GM12878 (cell line): ENCODE measurements around the gene METTL8. TPM values are rescaled to one million over a fixed set of nuclear protein-coding genes. Genes with fewer than 3 reads are reported as not detected.

Experiments used
- ATAC-seq: fragments of 200-7000 bp; cut with Tn5 transposase; 3 replicates; pipeline ENCODE4 v1.9.1; 2020; ENCODE audit warnings: mild to moderate bottlenecking, moderate library complexity
- BruUV-seq: library from RNA; stranded (reverse); fragments of 400-500 nt; replicated peaks from 2 replicates; lab custom pipeline; 2021; lab: Mats Ljungman, UMichigan
- CTCF ChIA-PET: fragments of 300-600 bp; sonication (Branson Sonifier 250); formaldehyde crosslinking; extraction: SDS; loops from one replicate; lab custom pipeline; 2021; ENCODE audit warnings: inconsistent platforms; lab: Yijun Ruan, JAX
- POLR2A ChIA-PET: fragments of 350-600 bp; formaldehyde crosslinking; extraction: SDS; loops from one replicate; lab custom pipeline; 2021; ENCODE audit warnings: inconsistent platforms; lab: Charles Lee
- RAD21 ChIA-PET: fragments of 300-600 bp; sonication (Branson Sonifier 250); formaldehyde crosslinking; loops from one replicate; lab custom pipeline; 2023; ENCODE audit warnings: antibody characterized with exemption; ENCODE audit not compliant: unreplicated experiment; lab: Charles Lee
- SMC1A ChIA-PET: fragments of 300-600 bp; sonication (Branson Sonifier 250); formaldehyde crosslinking; loops from one replicate; lab custom pipeline; 2023; ENCODE audit not compliant: unreplicated experiment, uncharacterized antibody; lab: Charles Lee
- DNase-seq: peaks from one replicate; pipeline ENCODE4 v3.0.0-alpha.2; 2011; ENCODE audit warnings: low read depth, low spot score
- FAIRE-seq: peaks from 3 replicates; lab custom pipeline; 2011; peaks lifted over from hg19 to GRCh38; lab: Jason Lieb, UNC
- H2AFZ ChIP-seq: 2 replicates; pipeline ENCODE4 v1.6.0; 2011; ENCODE audit warnings: low read depth, low read length, control low read depth; ENCODE audit not compliant: control insufficient read depth
- H3K27ac ChIP-seq: 2 replicates; pipeline ENCODE4 v1.5.1; 2011; ENCODE audit warnings: control low read depth; ENCODE audit not compliant: control insufficient read depth, insufficient read depth
- H3K27me3 ChIP-seq, 2 experiments: replicated peaks in 1 of 2; 2 replicates each; pipeline versions ENCODE4 v1.6.0 to v1.6.1; 2011; ENCODE audit warnings: low read length in 1 of 2; ENCODE audit not compliant: control insufficient read depth in 2 of 2, insufficient read depth in 2 of 2
- H3K36me3 ChIP-seq, 2 experiments: 2 replicates each; pipeline ENCODE4 v1.5.1; 2011; ENCODE audit warnings: low read length in 1 of 2; ENCODE audit not compliant: control insufficient read depth in 2 of 2, insufficient read depth in 2 of 2
- H3K4me1 ChIP-seq: 2 replicates; pipeline ENCODE4 v1.6.1; 2011; ENCODE audit warnings: mild to moderate bottlenecking, low read length, moderate library complexity, mixed read lengths; ENCODE audit not compliant: control insufficient read depth, insufficient read depth
- H3K4me2 ChIP-seq: 2 replicates; pipeline ENCODE4 v1.6.0; 2011; ENCODE audit warnings: control low read depth; ENCODE audit not compliant: control insufficient read depth, insufficient read depth
- H3K4me3 ChIP-seq: fragments of 200-600 bp; sonication (generic); 2 replicates; pipeline ENCODE4 v1.5.1; 2016
- H3K79me2 ChIP-seq: 2 replicates; pipeline ENCODE4 v1.6.0; 2011; ENCODE audit warnings: low read length; ENCODE audit not compliant: control insufficient read depth, insufficient read depth
- H3K9ac ChIP-seq: 2 replicates; pipeline ENCODE4 v1.8.0; 2011; ENCODE audit warnings: low read length, control low read depth, mixed read lengths; ENCODE audit not compliant: control insufficient read depth, insufficient read depth
- H3K9me3 ChIP-seq: replicated peaks from 3 replicates; pipeline ENCODE4 v1.5.1; 2011; ENCODE audit warnings: mild to moderate bottlenecking, low read length; ENCODE audit not compliant: control insufficient read depth, insufficient read depth
- H4K20me1 ChIP-seq: 2 replicates; pipeline ENCODE4 v1.6.0; 2011; ENCODE audit not compliant: control insufficient read depth, insufficient read depth
- BHLHE40 ChIP-seq, 2 experiments: fragments of 450-650 bp in 1 of 2; IDR thresholded peaks; 2 replicates each; pipeline ENCODE4 v1.6.1; 2011 to 2017; ENCODE audit warnings: low read depth in 2 of 2, borderline replicate concordance in 1 of 2, improper control_type of control experiment in 1 of 2, low read length in 1 of 2, mild to moderate bottlenecking in 1 of 2
- CEBPB ChIP-seq, 2 experiments: fragments of 150-350 bp in 1 of 2; IDR thresholded peaks; 2 replicates each; pipeline ENCODE4 v1.6.1; 2012 to 2014; ENCODE audit warnings: low read depth in 2 of 2, low read length in 2 of 2, borderline replicate concordance in 1 of 2, inconsistent platforms in 1 of 2
- EZH2 ChIP-seq: IDR thresholded peaks from 2 replicates; pipeline ENCODE4 v1.6.1; 2012; ENCODE audit warnings: low read depth, mild to moderate bottlenecking, control low read depth, inconsistent platforms, low read length, borderline replicate concordance; ENCODE audit not compliant: control insufficient read depth
- HDGF ChIP-seq: fragments of 450-650 bp; IDR thresholded peaks from 2 replicates; pipeline ENCODE4 v1.6.1; 2016; ENCODE audit warnings: antibody characterized with exemption
- MEF2A ChIP-seq: IDR thresholded peaks from 2 replicates; pipeline ENCODE4 v1.6.1; 2011; ENCODE audit warnings: low read depth, mild to moderate bottlenecking, low read length, moderate library complexity; ENCODE audit not compliant: insufficient read depth
- NR2C1 ChIP-seq: fragments of 450-650 bp; IDR thresholded peaks from 2 replicates; pipeline ENCODE4 v1.6.1; 2017; ENCODE audit warnings: antibody characterized with exemption, mild to moderate bottlenecking, moderate library complexity
- NR2F1 ChIP-seq: fragments of 450-650 bp; conservative IDR thresholded peaks from 2 replicates; pipeline ENCODE4 v1.6.1; 2017; ENCODE audit warnings: mild to moderate bottlenecking
- NRF1 ChIP-seq: conservative IDR thresholded peaks from 2 replicates; pipeline ENCODE4 v1.6.1; 2011; ENCODE audit warnings: mild to moderate bottlenecking, low read depth, low read length, improper control_type of control experiment
- POLR2AphosphoS5 ChIP-seq: IDR thresholded peaks from 2 replicates; pipeline ENCODE4 v1.6.1; 2011; ENCODE audit warnings: mild to moderate bottlenecking, low read length, inconsistent platforms
- RB1 ChIP-seq: fragments of 450-650 bp; formaldehyde crosslinking; IDR thresholded peaks from 2 replicates; pipeline ENCODE4 v1.6.1; 2017; ENCODE audit warnings: mild to moderate bottlenecking, borderline replicate concordance
- RELA ChIP-seq: fragments of 450-650 bp; IDR thresholded peaks from 2 replicates; pipeline ENCODE4 v1.8.0; 2014; ENCODE audit warnings: borderline replicate concordance; ENCODE audit not compliant: partially characterized antibody
- STAT1 ChIP-seq: fragments of 450-650 bp; conservative IDR thresholded peaks from 2 replicates; pipeline ENCODE4 v1.6.1; 2014; ENCODE audit warnings: antibody characterized with exemption, mild to moderate bottlenecking
- TCF7 ChIP-seq: IDR thresholded peaks from 2 replicates; pipeline ENCODE4 v1.6.1; 2014; ENCODE audit warnings: antibody characterized with exemption, borderline replicate concordance
- ZBED1 ChIP-seq: IDR thresholded peaks from 2 replicates; pipeline ENCODE4 v1.6.1; 2016; ENCODE audit warnings: borderline replicate concordance
- ZSCAN29 ChIP-seq: fragments of 450-650 bp; IDR thresholded peaks from 2 replicates; pipeline ENCODE4 v1.6.1; 2017; ENCODE audit warnings: mild to moderate bottlenecking, moderate library complexity
- WGBS: methylation state at CpG from one replicate; pipeline ENCODE4 v1.1.6; 2016; ENCODE audit warnings: low lambda C conversion rate; ENCODE audit not compliant: insufficient replicate concordance, insufficient coverage; ENCODE audit errors: missing lambda C conversion rate; 5-methylcytosine and 5-hydroxymethylcytosine counted together
- in situ Hi-C: fragments of 300-500 bp; cut with MboI; formaldehyde crosslinking; loops from 9 replicates; pipeline ENCODE4 v1.14.3; 2018; ENCODE audit warnings: mixed read lengths
- intact Hi-C: fragments of 100-400 bp; cut with micrococcal nuclease; formaldehyde crosslinking; loops from one replicate; pipeline ENCODE4 v1.14.2; 2022; ENCODE audit not compliant: unreplicated experiment
- polyA plus RNA-seq, 11 experiments: library from polyadenylated mRNA; depleted of rRNA in 4 of 11; unstranded in 6 of 11; stranded (reverse) in 5 of 11; fragments of >200 nt; fragmentation: Nextera tagmentation in 4 of 11; fragmentation: Illumina TruSeq in 1 of 11; extraction: Ambion mirVana in 4 of 11; extraction: Trizol in 1 of 11; gene quantifications; 1 replicate in 1 of 11; 2 replicates in 10 of 11; pipeline versions ENCODE4 v1.2.1 to v1.2.3, GENCODE V29; 2011 to 2016; ENCODE audit warnings: inconsistent platforms in 2 of 11, missing spikeins in 2 of 11, low read depth in 1 of 11
- total RNA-seq, 4 experiments: library from RNA; depleted of rRNA in 3 of 4; stranded (reverse); fragments of >200 nt in 3 of 4; fragmentation: Illumina TruSeq in 1 of 4; extraction: Trizol in 1 of 4; gene quantifications; 2 replicates each; pipeline versions ENCODE4 v1.2.1 to v1.2.3, GENCODE V29; 2013 to 2021
- TF ChIP-seq, protein P1 (sequence below): IDR thresholded peaks from 2 replicates; pipeline ENCODE4 v1.6.1; 2012; ENCODE audit warnings: mild to moderate bottlenecking, low read depth, low read length
- TF ChIP-seq, protein P2 (sequence below): fragments of 450-650 bp; IDR thresholded peaks from 2 replicates; pipeline ENCODE4 v1.6.1; 2017; ENCODE audit warnings: antibody characterized with exemption, mild to moderate bottlenecking, moderate library complexity

The METTL8 gene
- total and polyA plus RNA-seq, 10 of the 15 experiments (the other 5 are each of a cell fraction or from before 2014, with no cell fraction given): 30.8 to 96.3 (median 51.5) TPM

DNA sequence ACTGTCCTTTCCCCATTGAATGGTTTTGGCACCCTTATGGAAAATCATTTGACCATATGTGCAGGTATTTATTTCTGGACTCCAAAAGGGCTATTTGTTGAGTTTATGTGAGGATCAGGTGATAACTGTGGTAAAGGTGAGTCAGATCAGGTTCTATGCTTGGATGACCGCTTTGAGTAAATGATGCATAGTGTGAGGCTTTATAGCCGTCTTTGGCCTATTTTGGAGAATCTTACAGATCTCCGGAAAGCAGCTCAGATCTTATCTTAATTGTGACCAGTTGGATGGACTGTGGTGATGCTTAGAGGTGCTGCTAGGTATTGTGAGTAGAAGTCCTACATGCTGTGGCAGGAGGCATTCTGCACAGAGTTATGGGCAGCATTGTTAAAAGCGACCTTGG, 126.2 kb downstream of the METTL8 start (continued):
- TF ChIP-seq, protein P1, sequence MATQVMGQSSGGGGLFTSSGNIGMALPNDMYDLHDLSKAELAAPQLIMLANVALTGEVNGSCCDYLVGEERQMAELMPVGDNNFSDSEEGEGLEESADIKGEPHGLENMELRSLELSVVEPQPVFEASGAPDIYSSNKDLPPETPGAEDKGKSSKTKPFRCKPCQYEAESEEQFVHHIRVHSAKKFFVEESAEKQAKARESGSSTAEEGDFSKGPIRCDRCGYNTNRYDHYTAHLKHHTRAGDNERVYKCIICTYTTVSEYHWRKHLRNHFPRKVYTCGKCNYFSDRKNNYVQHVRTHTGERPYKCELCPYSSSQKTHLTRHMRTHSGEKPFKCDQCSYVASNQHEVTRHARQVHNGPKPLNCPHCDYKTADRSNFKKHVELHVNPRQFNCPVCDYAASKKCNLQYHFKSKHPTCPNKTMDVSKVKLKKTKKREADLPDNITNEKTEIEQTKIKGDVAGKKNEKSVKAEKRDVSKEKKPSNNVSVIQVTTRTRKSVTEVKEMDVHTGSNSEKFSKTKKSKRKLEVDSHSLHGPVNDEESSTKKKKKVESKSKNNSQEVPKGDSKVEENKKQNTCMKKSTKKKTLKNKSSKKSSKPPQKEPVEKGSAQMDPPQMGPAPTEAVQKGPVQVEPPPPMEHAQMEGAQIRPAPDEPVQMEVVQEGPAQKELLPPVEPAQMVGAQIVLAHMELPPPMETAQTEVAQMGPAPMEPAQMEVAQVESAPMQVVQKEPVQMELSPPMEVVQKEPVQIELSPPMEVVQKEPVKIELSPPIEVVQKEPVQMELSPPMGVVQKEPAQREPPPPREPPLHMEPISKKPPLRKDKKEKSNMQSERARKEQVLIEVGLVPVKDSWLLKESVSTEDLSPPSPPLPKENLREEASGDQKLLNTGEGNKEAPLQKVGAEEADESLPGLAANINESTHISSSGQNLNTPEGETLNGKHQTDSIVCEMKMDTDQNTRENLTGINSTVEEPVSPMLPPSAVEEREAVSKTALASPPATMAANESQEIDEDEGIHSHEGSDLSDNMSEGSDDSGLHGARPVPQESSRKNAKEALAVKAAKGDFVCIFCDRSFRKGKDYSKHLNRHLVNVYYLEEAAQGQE: no peak
- TF ChIP-seq NR2F1 (no peak), TCF7 (peak; percentile 97), NR2C1 (no peak), MEF2A (peak; percentile 87), EZH2 (no peak), POLR2AphosphoS5 (no peak), NRF1 (no peak), BHLHE40 (IDR thresholded peaks at IDR 0.05; ENCODE audit: borderline replicate concordance in 1 of 2, low read depth in 2 of 2, low read length in 1 of 2) (peak in 1 of 2 experiments; percentile 35; a peak in 1 of 4 replicates)

DNA sequence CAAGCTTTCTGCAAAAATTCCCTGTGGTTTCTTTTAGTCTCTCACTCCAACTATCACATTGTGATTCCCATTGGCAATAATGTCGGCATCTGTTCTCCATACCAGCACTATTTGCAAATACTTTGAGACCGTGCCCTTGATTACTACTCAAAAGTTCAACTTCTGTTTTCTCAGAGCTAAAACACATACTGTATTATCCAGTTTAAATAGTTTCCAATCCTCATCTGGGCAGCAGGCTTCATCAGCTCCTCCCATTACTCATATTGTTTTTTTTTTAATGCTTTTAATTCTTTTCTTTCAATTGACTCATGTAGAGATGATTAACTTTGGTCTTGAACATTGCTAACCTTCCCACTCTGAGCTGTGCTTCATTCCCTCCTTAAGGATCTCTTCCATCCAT, 135.8 kb downstream of the METTL8 start:
- 93% methylated on average over 2 of the region's 2 CpGs for WGBS
- POLR2A ChIA-PET: no interaction called here
- FAIRE-seq (no peak), ATAC-seq (no peak), DNase-seq (no peak)
- SMC1A ChIA-PET: interaction anchor here (1.4 to 2.1 kb wide), 3 partner anchors 10 to 140 kb away, joined by 3 to 5 read pairs (median 4); no protein-coding TSS in a partner anchor
- no peaks in the 10 kb centered on the region for H3K4me1 ChIP-seq
- no peak overlapping the region for H3K4me2 ChIP-seq
- H3K27me3 ChIP-seq: no peaks in the 10 kb centered on the region
- H2AFZ ChIP-seq: no peak overlapping the region
- in situ Hi-C loops: no loop called here
- no TSS peak for BruUV-seq
- H3K36me3 ChIP-seq: no peaks in the 10 kb centered on the region
- CTCF ChIA-PET: no interaction called here
- H3K9me3 ChIP-seq: no peaks in the 10 kb centered on the region
- H3K4me3 ChIP-seq: no peak overlapping the region
- no peak overlapping the region for H3K9ac ChIP-seq
- H4K20me1 ChIP-seq: no peaks in the 10 kb centered on the region
- H3K27ac ChIP-seq: no peak overlapping the region
- intact Hi-C loops: no loop called here
- RAD21 ChIA-PET: no interaction called here
- no peaks in the 10 kb centered on the region for H3K79me2 ChIP-seq
- TF ChIP-seq ZSCAN29: no peak
- no peak for TF ChIP-seq CEBPB (IDR thresholded peaks at IDR 0.05; ENCODE audit: borderline replicate concordance in 1 of 2, low read depth in 2 of 2, low read length in 2 of 2)
- TF ChIP-seq ZBED1: no peak
- no peak for TF ChIP-seq RELA
- TF ChIP-seq, protein P2, sequence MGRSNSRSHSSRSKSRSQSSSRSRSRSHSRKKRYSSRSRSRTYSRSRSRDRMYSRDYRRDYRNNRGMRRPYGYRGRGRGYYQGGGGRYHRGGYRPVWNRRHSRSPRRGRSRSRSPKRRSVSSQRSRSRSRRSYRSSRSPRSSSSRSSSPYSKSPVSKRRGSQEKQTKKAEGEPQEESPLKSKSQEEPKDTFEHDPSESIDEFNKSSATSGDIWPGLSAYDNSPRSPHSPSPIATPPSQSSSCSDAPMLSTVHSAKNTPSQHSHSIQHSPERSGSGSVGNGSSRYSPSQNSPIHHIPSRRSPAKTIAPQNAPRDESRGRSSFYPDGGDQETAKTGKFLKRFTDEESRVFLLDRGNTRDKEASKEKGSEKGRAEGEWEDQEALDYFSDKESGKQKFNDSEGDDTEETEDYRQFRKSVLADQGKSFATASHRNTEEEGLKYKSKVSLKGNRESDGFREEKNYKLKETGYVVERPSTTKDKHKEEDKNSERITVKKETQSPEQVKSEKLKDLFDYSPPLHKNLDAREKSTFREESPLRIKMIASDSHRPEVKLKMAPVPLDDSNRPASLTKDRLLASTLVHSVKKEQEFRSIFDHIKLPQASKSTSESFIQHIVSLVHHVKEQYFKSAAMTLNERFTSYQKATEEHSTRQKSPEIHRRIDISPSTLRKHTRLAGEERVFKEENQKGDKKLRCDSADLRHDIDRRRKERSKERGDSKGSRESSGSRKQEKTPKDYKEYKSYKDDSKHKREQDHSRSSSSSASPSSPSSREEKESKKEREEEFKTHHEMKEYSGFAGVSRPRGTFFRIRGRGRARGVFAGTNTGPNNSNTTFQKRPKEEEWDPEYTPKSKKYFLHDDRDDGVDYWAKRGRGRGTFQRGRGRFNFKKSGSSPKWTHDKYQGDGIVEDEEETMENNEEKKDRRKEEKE: no peak
- TF ChIP-seq TCF7: no peak
- TF ChIP-seq STAT1: no peak
- TF ChIP-seq HDGF: no peak
- no peak for TF ChIP-seq RB1
